ENCODE measurements around the gene CFD.

CFD gene

DNA sequence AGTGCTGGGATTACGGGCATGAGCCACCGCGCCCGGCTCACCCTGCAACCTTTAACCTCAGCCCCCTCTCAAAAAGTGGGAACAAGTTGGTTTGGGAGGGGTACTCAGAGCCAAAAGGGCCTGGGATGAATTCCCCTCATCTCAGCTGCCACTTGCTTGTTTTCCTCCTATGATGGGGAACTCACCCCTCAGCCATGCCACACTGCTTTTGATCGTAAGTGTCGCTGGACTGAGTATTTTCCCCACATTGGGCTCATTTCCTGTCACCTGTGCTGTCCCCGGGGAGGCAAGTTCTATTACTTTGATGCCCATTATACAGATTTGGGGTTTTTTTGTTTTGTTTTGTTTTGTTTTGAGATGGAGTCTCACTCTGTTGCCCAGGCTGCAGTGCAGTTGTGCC, 47.0 kb downstream of the CFD start:
- no peak for DNase-seq (ENCODE audit: low read depth in 2 of 2)

- DNase-seq (ENCODE audit: low read depth in 2 of 2), result no peak
Measured at GRCh38 chr19:907183-907853, 47.9 kb downstream of the CFD start.

- no peak for DNase-seq (ENCODE audit: low read depth in 2 of 2)
Measured at GRCh38 chr19:911197-912033, 52.0 kb downstream of the CFD start.

DNA sequence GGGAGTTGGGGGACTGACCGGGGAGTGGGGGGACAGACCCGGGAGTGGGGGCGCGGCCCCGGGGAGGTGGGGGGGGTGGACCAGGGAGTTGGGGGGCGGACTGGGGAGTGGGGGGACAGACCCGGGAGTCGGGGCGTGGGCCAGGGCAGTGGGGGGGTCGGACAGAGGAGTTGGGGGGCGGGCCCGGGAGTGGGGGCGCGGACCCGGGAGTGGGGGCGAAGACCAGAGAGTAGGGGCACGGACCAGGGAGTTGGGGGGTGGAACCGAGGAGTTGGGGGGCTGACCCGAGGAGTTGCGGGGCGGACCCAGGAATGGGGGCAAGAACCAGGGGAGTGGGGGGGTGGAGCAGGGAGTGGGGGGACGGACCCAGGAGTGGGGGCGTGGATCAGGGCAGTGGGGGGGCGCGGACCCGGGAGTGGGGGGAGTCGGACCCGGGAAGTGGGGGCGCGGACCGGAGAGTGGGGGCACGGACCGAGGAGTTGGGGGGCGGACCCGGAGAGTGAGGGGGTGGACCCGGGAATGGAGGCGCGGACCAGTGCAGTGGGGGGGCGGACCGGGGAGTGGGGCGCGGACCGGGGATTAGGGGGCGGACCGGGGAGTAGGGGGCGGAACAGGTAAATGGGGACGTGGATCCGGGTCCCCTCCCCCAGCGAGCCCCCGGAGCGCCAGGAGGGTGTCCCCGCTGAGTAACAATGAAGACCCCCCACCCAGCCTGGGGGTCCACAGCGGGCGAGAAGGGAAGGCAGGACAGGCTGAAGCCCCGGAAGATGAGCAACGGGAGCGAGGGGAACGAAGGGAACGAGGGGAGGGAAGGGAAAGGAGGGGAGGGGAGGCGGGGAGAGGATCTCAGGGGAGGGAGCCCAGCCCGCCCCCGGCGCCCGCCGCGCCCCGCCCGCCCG, 53.0 kb downstream of the CFD start:
- DNase-seq (ENCODE audit: low read depth in 2 of 2), result no peak

Data from stimulated activated CD8-positive, alpha-beta memory T cell treated with anti-CD3 and anti-CD28 coated beads, Interleukin-15, amount 100 ng/mL, for 4 hours (primary cell).